GM18907 (cell line): Measurements from ENCODE around the gene AGPS.
"Not testable (repeated sequence)": the region's sequence is repeated elsewhere in the genome, so short reads cannot be mapped to it uniquely, and the experiment has no call there.

Experiments
- ATAC-seq: cut with Tn5 transposase; IDR thresholded peaks from one replicate; pipeline ENCODE4 v1.9.1; 2021; ENCODE audit warnings: mild to moderate bottlenecking, moderate library complexity; ENCODE audit not compliant: unreplicated experiment

The AGPS gene

GRCh38 chr2:177413703-177414102 lies 21.1 kb downstream of the AGPS start:
- no peak for ATAC-seq

GRCh38 chr2:177419274-177419673 lies 26.7 kb downstream of the AGPS start:
- ATAC-seq: no peak

GRCh38 chr2:177422271-177422670 lies 29.7 kb downstream of the AGPS start:
- no peak for ATAC-seq

- ATAC-seq: not testable (repeated sequence)
These were observed 31.5 kb downstream of the AGPS start for GRCh38 chr2:177424120-177424519.

GRCh38 chr2:177424620-177425019 lies 32.0 kb downstream of the AGPS start:
- ATAC-seq: not testable (repeated sequence)

GRCh38 chr2:177427316-177427715 lies 34.7 kb downstream of the AGPS start:
- no peak for ATAC-seq

- ATAC-seq: not testable (repeated sequence)
These were observed 35.4 kb downstream of the AGPS start for GRCh38 chr2:177427936-177428335.

GRCh38 chr2:177429688-177430325 lies 37.2 kb downstream of the AGPS start:
- no peak for ATAC-seq

- ATAC-seq: no peak
These were observed 37.8 kb downstream of the AGPS start for GRCh38 chr2:177430411-177430810.

- not testable (repeated sequence) for ATAC-seq
These were observed 38.6 kb downstream of the AGPS start for GRCh38 chr2:177431111-177431725.

GRCh38 chr2:177432703-177433102 lies 40.1 kb downstream of the AGPS start:
- ATAC-seq: no peak

GRCh38 chr2:177433402-177433801 lies 40.8 kb downstream of the AGPS start:
- ATAC-seq: no peak

- no peak for ATAC-seq
These were observed 41.9 kb downstream of the AGPS start for GRCh38 chr2:177434475-177434874.

GRCh38 chr2:177445200-177445599 lies 52.6 kb downstream of the AGPS start:
- no peak for ATAC-seq

- no peak for ATAC-seq
These were observed 55.5 kb downstream of the AGPS start for GRCh38 chr2:177448031-177448430.

- no peak for ATAC-seq
These were observed 56.6 kb downstream of the AGPS start for GRCh38 chr2:177449159-177449558.

GRCh38 chr2:177455187-177455586 lies 62.6 kb downstream of the AGPS start:
- ATAC-seq: no peak

- ATAC-seq: not testable (repeated sequence)
These were observed 67.2 kb downstream of the AGPS start for GRCh38 chr2:177459756-177460155.

GRCh38 chr2:177460973-177461585 lies 68.5 kb downstream of the AGPS start:
- no peak for ATAC-seq

- ATAC-seq: no peak
These were observed 72.0 kb downstream of the AGPS start for GRCh38 chr2:177464549-177464948.

GRCh38 chr2:177465400-177466138 lies 73.0 kb downstream of the AGPS start:
- ATAC-seq: no peak
